ENCODE results near the gene SETD9. TPM values are rescaled to one million over a fixed set of nuclear protein-coding genes. Genes with fewer than 3 reads are reported as not detected.
A peak's percentile ranks its signal among the peaks of the same experiment; 100 is the strongest.

SETD9 gene
- total RNA-seq, 1 experiment from 2014 or later: 6.5 TPM

DNA sequence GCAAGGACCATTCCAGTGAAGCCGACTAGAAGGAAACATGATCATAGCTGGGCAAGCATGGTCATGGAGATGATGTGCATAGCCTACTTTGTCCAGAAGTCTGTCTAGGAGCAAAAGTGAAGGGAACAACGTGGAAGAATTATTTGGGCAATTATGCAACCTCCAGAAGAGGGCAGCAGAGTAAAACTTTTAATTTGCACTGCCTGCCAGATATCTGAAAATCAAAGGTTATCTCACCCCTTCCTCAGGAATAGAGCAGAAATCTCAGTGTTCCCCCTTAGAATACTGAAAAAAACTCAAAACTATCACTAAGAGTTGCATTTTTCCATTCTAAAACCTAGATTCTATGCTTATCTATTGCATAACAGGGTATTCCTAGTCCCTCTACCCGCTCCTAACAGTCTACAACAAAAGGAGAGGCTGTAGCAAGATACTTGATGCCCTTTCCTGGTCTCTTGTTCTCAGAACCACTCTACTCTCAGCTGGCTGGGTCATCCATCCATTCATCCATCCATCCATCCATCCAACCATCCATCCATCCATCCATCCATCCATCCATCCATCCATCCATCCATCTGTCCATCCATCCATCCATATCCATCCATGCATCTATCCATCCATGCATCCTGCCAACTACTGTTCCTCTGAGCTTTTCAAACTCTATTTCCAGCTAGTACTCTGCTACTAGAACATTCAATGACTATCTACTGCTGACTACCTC is 8.4 kb upstream of the SETD9 start:
- 0 out of 2 replicates have a peak, but pooled peaks cover 4% of the 10 kb centered on the region for H3K4me1 ChIP-seq (replicated peaks; ENCODE audit: insufficient read depth)
- TF ChIP-seq, protein P1, sequence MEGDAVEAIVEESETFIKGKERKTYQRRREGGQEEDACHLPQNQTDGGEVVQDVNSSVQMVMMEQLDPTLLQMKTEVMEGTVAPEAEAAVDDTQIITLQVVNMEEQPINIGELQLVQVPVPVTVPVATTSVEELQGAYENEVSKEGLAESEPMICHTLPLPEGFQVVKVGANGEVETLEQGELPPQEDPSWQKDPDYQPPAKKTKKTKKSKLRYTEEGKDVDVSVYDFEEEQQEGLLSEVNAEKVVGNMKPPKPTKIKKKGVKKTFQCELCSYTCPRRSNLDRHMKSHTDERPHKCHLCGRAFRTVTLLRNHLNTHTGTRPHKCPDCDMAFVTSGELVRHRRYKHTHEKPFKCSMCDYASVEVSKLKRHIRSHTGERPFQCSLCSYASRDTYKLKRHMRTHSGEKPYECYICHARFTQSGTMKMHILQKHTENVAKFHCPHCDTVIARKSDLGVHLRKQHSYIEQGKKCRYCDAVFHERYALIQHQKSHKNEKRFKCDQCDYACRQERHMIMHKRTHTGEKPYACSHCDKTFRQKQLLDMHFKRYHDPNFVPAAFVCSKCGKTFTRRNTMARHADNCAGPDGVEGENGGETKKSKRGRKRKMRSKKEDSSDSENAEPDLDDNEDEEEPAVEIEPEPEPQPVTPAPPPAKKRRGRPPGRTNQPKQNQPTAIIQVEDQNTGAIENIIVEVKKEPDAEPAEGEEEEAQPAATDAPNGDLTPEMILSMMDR (conservative IDR thresholded peaks at IDR 0.05): peak; percentile 79
- TF ChIP-seq EZH2 (IDR thresholded peaks at IDR 0.05; ENCODE audit: low read depth): no peak
- H3K9me3 ChIP-seq (ENCODE audit: insufficient read depth, low read depth): no peaks in the 10 kb centered on the region
- peaks cover 14% of the 10 kb centered on the region; the same call in 1 of the 2 replicates for H3F3A ChIP-seq (ENCODE audit: insufficient read depth, low read depth)
- no peaks in the 10 kb centered on the region for H4K20me1 ChIP-seq (ENCODE audit: insufficient read depth)
- intact Hi-C loops (cut with micrococcal nuclease; ENCODE audit: unreplicated experiment): loop anchor here (1.0 to 5.0 kb wide), 3 partner anchors 181 to 376 kb away; no protein-coding TSS in a partner anchor
- no peak overlapping the region for H3K27ac ChIP-seq
- peak overlapping the region; percentile 33; the same call in 1 of the 2 replicates for H3K4me2 ChIP-seq
- H3K27me3 ChIP-seq (ENCODE audit: insufficient read depth, low read depth): no peaks in the 10 kb centered on the region
- H3K4me3 ChIP-seq: no peak overlapping the region
- DNase-seq: peak in 1 of 2 experiments; percentile 31
- H3K79me2 ChIP-seq (ENCODE audit: low read depth): no peaks in the 10 kb centered on the region
- H2AFZ ChIP-seq: no peak overlapping the region
- CTCF ChIA-PET: interaction anchor here (0.5 to 1.4 kb wide), 7 partner anchors 9 to 631 kb away, joined by 3 to 6 read pairs (median 4); no protein-coding TSS in a partner anchor
- POLR2A ChIA-PET (ENCODE audit: unreplicated experiment): no interaction called here
- BruUV-seq (replicated peaks): no TSS peak
- no peaks in the 10 kb centered on the region for H3K9me2 ChIP-seq (ENCODE audit: insufficient read depth)
- H3K36me3 ChIP-seq (ENCODE audit: low read depth): no peaks in the 10 kb centered on the region

DNA sequence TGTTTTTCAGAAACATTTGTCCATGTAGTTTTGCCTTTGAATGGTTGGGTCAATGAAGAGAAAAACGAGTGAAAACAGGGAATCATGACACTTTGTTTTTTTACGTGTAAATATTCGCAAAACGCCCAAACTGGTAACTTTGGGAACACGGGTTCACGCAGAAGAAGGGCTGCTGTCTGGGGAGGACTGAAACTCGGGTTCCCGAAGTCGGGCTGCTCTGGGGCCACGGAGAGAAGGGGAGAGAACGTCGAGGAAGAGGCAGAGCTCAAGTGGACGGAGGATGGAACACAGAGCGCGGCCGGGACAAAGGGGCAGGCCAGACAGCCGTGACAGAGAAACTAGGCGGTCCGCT is 478 bp upstream of the SETD9 start:
- Histone ChIP-seq H4K20me1 (ENCODE audit: insufficient read depth) (no peaks in the 10 kb centered on the region), H3K9me2 (ENCODE audit: insufficient read depth) (no peaks in the 10 kb centered on the region), H3F3A (ENCODE audit: insufficient read depth, low read depth) (peaks cover 5% of the 10 kb centered on the region; the same call in 1 of the 2 replicates), H3K36me3 (ENCODE audit: low read depth) (no peaks in the 10 kb centered on the region), H3K4me3 (peak overlapping the region; percentile 63), H3K4me2 (peak overlapping the region; percentile 83), H3K9me3 (ENCODE audit: insufficient read depth, low read depth) (no peaks in the 10 kb centered on the region), H3K27ac (peak overlapping the region; percentile 92), H2AFZ (peak overlapping the region; percentile 95), H3K79me2 (ENCODE audit: low read depth) (no peaks in the 10 kb centered on the region), H3K27me3 (ENCODE audit: insufficient read depth, low read depth) (no peaks in the 10 kb centered on the region), H3K4me1 (replicated peaks; ENCODE audit: insufficient read depth) (peaks cover 12% of the 10 kb centered on the region)
- POLR2A ChIA-PET (ENCODE audit: unreplicated experiment): interaction anchor here (0.7 to 1.0 kb wide), 2 partner anchors 156 to 255 kb away, joined by 3 to 4 read pairs; no protein-coding TSS in a partner anchor
- BruUV-seq (replicated peaks): no TSS peak
- no peak for DNase-seq
- intact Hi-C loops (cut with micrococcal nuclease; ENCODE audit: unreplicated experiment): loop anchor here (1.0 to 5.0 kb wide), 2 partner anchors 264 to 637 kb away; no protein-coding TSS in a partner anchor
- CTCF ChIA-PET: no interaction called here
- TF ChIP-seq EZH2 (IDR thresholded peaks at IDR 0.05; ENCODE audit: low read depth): no peak
- TF ChIP-seq, protein P1 (conservative IDR thresholded peaks at IDR 0.05): no peak

DNA sequence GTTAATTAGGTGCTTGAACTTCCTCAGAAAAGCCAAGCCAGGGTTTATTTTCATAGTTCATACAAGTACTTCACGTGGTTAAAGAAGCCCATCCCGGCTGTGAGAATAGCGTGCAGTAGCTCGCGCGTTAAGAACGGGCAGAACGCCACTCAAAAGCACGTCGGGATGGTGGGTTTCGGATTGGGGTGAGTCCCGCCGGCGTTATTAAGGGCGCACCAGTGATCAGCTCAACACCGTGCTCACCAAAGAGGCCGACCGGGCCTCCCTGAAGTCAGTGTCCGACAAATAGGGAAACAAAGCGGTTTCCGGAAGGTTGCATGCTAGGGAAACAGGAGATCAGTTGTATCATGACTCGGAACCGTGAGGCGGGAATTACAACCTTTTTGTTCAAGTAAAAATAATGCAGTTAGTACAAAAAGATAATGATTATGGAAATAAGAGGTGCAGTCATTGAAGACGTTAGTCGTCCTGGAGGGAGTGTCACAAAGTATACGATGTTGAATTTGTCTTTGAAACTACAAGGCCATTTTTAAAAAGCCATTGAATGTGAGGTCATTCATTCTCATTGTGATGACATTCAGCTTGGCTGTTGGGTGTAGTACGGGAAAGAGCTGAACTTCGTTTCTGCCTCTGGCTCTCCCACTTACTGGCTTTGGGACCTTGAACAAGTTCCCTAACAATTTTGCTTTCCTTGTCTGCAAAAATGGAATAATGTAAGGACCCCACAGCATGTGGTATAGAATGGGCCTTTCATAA is 992 bp downstream of the SETD9 start:
- Histone ChIP-seq H3K79me2 (ENCODE audit: low read depth) (no peaks in the 10 kb centered on the region), H3K4me1 (replicated peaks; ENCODE audit: insufficient read depth) (peaks cover 12% of the 10 kb centered on the region), H3F3A (ENCODE audit: insufficient read depth, low read depth) (peaks cover 5% of the 10 kb centered on the region; the same call in 1 of the 2 replicates), H3K9me2 (ENCODE audit: insufficient read depth) (no peaks in the 10 kb centered on the region), H2AFZ (peak overlapping the region; percentile 99), H3K27ac (peak overlapping the region; percentile 85), H3K9me3 (ENCODE audit: insufficient read depth, low read depth) (no peaks in the 10 kb centered on the region), H3K4me3 (peak overlapping the region; percentile 98), H3K36me3 (ENCODE audit: low read depth) (no peaks in the 10 kb centered on the region), H4K20me1 (ENCODE audit: insufficient read depth) (no peaks in the 10 kb centered on the region), H3K4me2 (peak overlapping the region; percentile 77), H3K27me3 (ENCODE audit: insufficient read depth, low read depth) (no peaks in the 10 kb centered on the region)
- TF ChIP-seq, protein P1 (conservative IDR thresholded peaks at IDR 0.05): no peak
- no peak for TF ChIP-seq EZH2 (IDR thresholded peaks at IDR 0.05; ENCODE audit: low read depth)
- no peak for DNase-seq
- intact Hi-C loops (cut with micrococcal nuclease; ENCODE audit: unreplicated experiment): loop anchor here (5.0 kb wide), 1 partner anchor 42 kb away; the partner anchor contains the start of gene MIER3
- BruUV-seq (replicated peaks): TSS peak; percentile 82
- CTCF ChIA-PET: interaction anchor here (0.6 to 1.3 kb wide), 4 partner anchors 9 to 263 kb away, joined by 3 to 12 read pairs (median 6); partner anchors contain the start of gene GPBP1
- POLR2A ChIA-PET (ENCODE audit: unreplicated experiment): interaction anchor here (0.5 to 0.7 kb wide), 8 partner anchors 8 to 1603 kb away, joined by 3 to 5 read pairs (median 4); partner anchors contain the start of gene DHX29

Measured in PC-9 (cell line).